NCI-H1417 (cell line): ENCODE data around the gene PCNX2.
A peak's percentile ranks its signal among the peaks of the same experiment; 100 is the strongest.
"Not testable (repeated sequence)": the region's sequence is repeated elsewhere in the genome, so short reads cannot be mapped to it uniquely, and the experiment has no call there.

Source experiments
- DNase-seq, 3 experiments: peaks; one replicate each; lab custom pipeline; 2025; lab: John Stamatoyannopoulos, UW

PCNX2 gene

GRCh38 chr1:233151861-233152260 lies 143.7 kb downstream of the PCNX2 start:
- no peak for DNase-seq

- DNase-seq = no peak
Measured at GRCh38 chr1:233144434-233144833, 151.1 kb downstream of the PCNX2 start.

GRCh38 chr1:233143241-233143640 lies 152.3 kb downstream of the PCNX2 start:
- no peak for DNase-seq

- no peak for DNase-seq
Measured at GRCh38 chr1:233140974-233141373, 154.6 kb downstream of the PCNX2 start.

GRCh38 chr1:233140499-233140898 lies 155.0 kb downstream of the PCNX2 start:
- no peak for DNase-seq

- no peak for DNase-seq
Measured at GRCh38 chr1:233138788-233139585, 156.5 kb downstream of the PCNX2 start.

GRCh38 chr1:233135833-233136232 lies 159.7 kb downstream of the PCNX2 start:
- DNase-seq = no peak

- no peak for DNase-seq
Measured at GRCh38 chr1:233132445-233132844, 163.1 kb downstream of the PCNX2 start.

GRCh38 chr1:233129031-233129430 lies 166.5 kb downstream of the PCNX2 start:
- not testable (repeated sequence) for DNase-seq

GRCh38 chr1:233127157-233127556 lies 168.4 kb downstream of the PCNX2 start:
- no peak for DNase-seq

- no peak for DNase-seq
Measured at GRCh38 chr1:233122779-233123178, 172.7 kb downstream of the PCNX2 start.

- DNase-seq = no peak
Measured at GRCh38 chr1:233121947-233122559, 173.5 kb downstream of the PCNX2 start.

- no peak for DNase-seq
Measured at GRCh38 chr1:233114860-233115259, 180.7 kb downstream of the PCNX2 start.

GRCh38 chr1:233114159-233114558 lies 181.4 kb downstream of the PCNX2 start:
- DNase-seq = no peak

- peak in 1 of 3 experiments; percentile 7 for DNase-seq
Measured at GRCh38 chr1:233113009-233113879, 182.3 kb downstream of the PCNX2 start.

- DNase-seq = no peak
Measured at GRCh38 chr1:233112186-233113008, 183.1 kb downstream of the PCNX2 start.

- no peak for DNase-seq
Measured at GRCh38 chr1:233111731-233112130, 183.8 kb downstream of the PCNX2 start.

- no peak for DNase-seq
Measured at GRCh38 chr1:233109096-233109495, 186.4 kb downstream of the PCNX2 start.

- not testable (repeated sequence) for DNase-seq
Measured at GRCh38 chr1:233107716-233108130, 187.8 kb downstream of the PCNX2 start.

- DNase-seq = no peak
Measured at GRCh38 chr1:233107130-233107660, 188.3 kb downstream of the PCNX2 start.

GRCh38 chr1:233105225-233105624 lies 190.3 kb downstream of the PCNX2 start:
- DNase-seq = no peak
